HUES64 (cell line): ENCODE measurements around the gene AK8.

Experiments
- H3K27ac ChIP-seq: 2 replicates; pipeline ENCODE4 v1.7.0; 2013; ENCODE audit warnings: low read depth, low read length, inconsistent platforms
- H3K27me3 ChIP-seq: 2 replicates; pipeline ENCODE4 v1.6.1; 2013; ENCODE audit warnings: mild to moderate bottlenecking, low read length; ENCODE audit not compliant: insufficient read depth
- H3K36me3 ChIP-seq: 2 replicates; pipeline ENCODE4 v1.6.1; 2013; ENCODE audit warnings: mild to moderate bottlenecking, low read length; ENCODE audit not compliant: insufficient read depth
- H3K4me1 ChIP-seq: 2 replicates; pipeline ENCODE4 v1.6.1; 2013; ENCODE audit warnings: mild to moderate bottlenecking, low read length, moderate library complexity; ENCODE audit not compliant: insufficient read depth
- H3K4me3 ChIP-seq: 2 replicates; pipeline ENCODE4 v1.5.1; 2013; ENCODE audit warnings: mild to moderate bottlenecking, low read length, moderate library complexity
- H3K9ac ChIP-seq: 2 replicates; pipeline ENCODE4 v1.6.1; 2013; ENCODE audit warnings: mild to moderate bottlenecking, low read depth, low read length
- H3K9me3 ChIP-seq: 2 replicates; pipeline ENCODE4 v1.6.1; 2013; ENCODE audit warnings: low read depth, low read length; ENCODE audit not compliant: insufficient read depth
- WGBS: fragments of 150-250, 120-280 bp; methylation state at CpG from one replicate; pipeline ENCODE4 v1.1.7; 2013; ENCODE audit warnings: missing lambda C conversion rate; 5-methylcytosine and 5-hydroxymethylcytosine counted together

Gene AK8

GRCh38 chr9:132823370-132824145 is 54.5 kb downstream of the AK8 start:
- no peak overlapping the region for H3K9ac ChIP-seq
- H3K27ac ChIP-seq: no peak overlapping the region
- no peaks in the 10 kb centered on the region for H3K9me3 ChIP-seq
- no peaks in the 10 kb centered on the region for H3K4me1 ChIP-seq
- H3K36me3 ChIP-seq: no peaks in the 10 kb centered on the region
- no peaks in the 10 kb centered on the region for H3K27me3 ChIP-seq
- 89% methylated on average over 18 of the region's 18 CpGs for WGBS
- no peak overlapping the region for H3K4me3 ChIP-seq

- Histone ChIP-seq H3K9me3 (no peaks in the 10 kb centered on the region), H3K27me3 (no peaks in the 10 kb centered on the region), H3K9ac (no peak overlapping the region), H3K27ac (no peak overlapping the region), H3K4me3 (no peak overlapping the region), H3K4me1 (no peaks in the 10 kb centered on the region), H3K36me3 (no peaks in the 10 kb centered on the region)
- WGBS: 95% methylated on average over 11 of the region's 11 CpGs
These were observed 57.7 kb downstream of the AK8 start for GRCh38 chr9:132820169-132820944.

- 71% methylated on average over 4 of the region's 4 CpGs for WGBS
- Histone ChIP-seq H3K27me3 (no peaks in the 10 kb centered on the region), H3K9ac (no peak overlapping the region), H3K27ac (no peak overlapping the region), H3K4me3 (no peak overlapping the region), H3K4me1 (no peaks in the 10 kb centered on the region), H3K9me3 (no peaks in the 10 kb centered on the region), H3K36me3 (no peaks in the 10 kb centered on the region)
These were observed 59.5 kb downstream of the AK8 start for GRCh38 chr9:132818588-132818987.

GRCh38 chr9:132814937-132815336 is 63.1 kb downstream of the AK8 start:
- H3K27ac ChIP-seq: no peak overlapping the region
- WGBS: 92% methylated on average over 14 of the region's 14 CpGs
- no peaks in the 10 kb centered on the region for H3K9me3 ChIP-seq
- no peak overlapping the region for H3K9ac ChIP-seq
- H3K4me3 ChIP-seq: no peak overlapping the region
- H3K36me3 ChIP-seq: no peaks in the 10 kb centered on the region
- no peaks in the 10 kb centered on the region for H3K4me1 ChIP-seq
- H3K27me3 ChIP-seq: no peaks in the 10 kb centered on the region

GRCh38 chr9:132813115-132813771 is 64.8 kb downstream of the AK8 start:
- Histone ChIP-seq H3K4me1 (no peaks in the 10 kb centered on the region), H3K27me3 (no peaks in the 10 kb centered on the region), H3K4me3 (no peak overlapping the region), H3K9me3 (no peaks in the 10 kb centered on the region), H3K36me3 (no peaks in the 10 kb centered on the region), H3K9ac (no peak overlapping the region), H3K27ac (no peak overlapping the region)
- WGBS: 89% methylated on average over 11 of the region's 13 CpGs

- Histone ChIP-seq H3K9me3 (no peaks in the 10 kb centered on the region), H3K27ac (no peak overlapping the region), H3K4me3 (no peak overlapping the region), H3K36me3 (no peaks in the 10 kb centered on the region), H3K27me3 (no peaks in the 10 kb centered on the region), H3K4me1 (peaks cover 6% of the 10 kb centered on the region), H3K9ac (no peak overlapping the region)
- WGBS: 96% methylated on average over 6 of the region's 6 CpGs
These were observed 66.1 kb downstream of the AK8 start for GRCh38 chr9:132811985-132812384.

- no peak overlapping the region for H3K9ac ChIP-seq
- H3K27me3 ChIP-seq: no peaks in the 10 kb centered on the region
- no peaks in the 10 kb centered on the region for H3K36me3 ChIP-seq
- H3K27ac ChIP-seq: no peak overlapping the region
- no peaks in the 10 kb centered on the region for H3K9me3 ChIP-seq
- H3K4me1 ChIP-seq: peaks cover 18% of the 10 kb centered on the region
- 99% methylated on average over 9 of the region's 11 CpGs for WGBS
- no peak overlapping the region for H3K4me3 ChIP-seq
These were observed 67.8 kb downstream of the AK8 start for GRCh38 chr9:132810314-132810713.

GRCh38 chr9:132809677-132810271 is 68.3 kb downstream of the AK8 start:
- H3K4me3 ChIP-seq: no peak overlapping the region
- no peak overlapping the region for H3K9ac ChIP-seq
- H3K27me3 ChIP-seq: no peaks in the 10 kb centered on the region
- WGBS: 88% methylated on average over 10 of the region's 11 CpGs
- H3K4me1 ChIP-seq: peaks cover 18% of the 10 kb centered on the region
- no peaks in the 10 kb centered on the region for H3K36me3 ChIP-seq
- H3K27ac ChIP-seq: no peak overlapping the region
- no peaks in the 10 kb centered on the region for H3K9me3 ChIP-seq

GRCh38 chr9:132808645-132809044 is 69.4 kb downstream of the AK8 start:
- Histone ChIP-seq H3K4me3 (no peak overlapping the region), H3K27ac (no peak overlapping the region), H3K4me1 (peaks cover 18% of the 10 kb centered on the region), H3K36me3 (no peaks in the 10 kb centered on the region), H3K27me3 (no peaks in the 10 kb centered on the region), H3K9me3 (no peaks in the 10 kb centered on the region), H3K9ac (no peak overlapping the region)
- 87% methylated on average over 6 of the region's 6 CpGs for WGBS

GRCh38 chr9:132806723-132807421 is 71.2 kb downstream of the AK8 start:
- no peaks in the 10 kb centered on the region for H3K36me3 ChIP-seq
- no peak overlapping the region for H3K4me3 ChIP-seq
- no peak overlapping the region for H3K9ac ChIP-seq
- H3K9me3 ChIP-seq: no peaks in the 10 kb centered on the region
- no peaks in the 10 kb centered on the region for H3K27me3 ChIP-seq
- H3K4me1 ChIP-seq: peaks cover 18% of the 10 kb centered on the region
- H3K27ac ChIP-seq: no peak overlapping the region; the same call in 1 of the 2 replicates
- 68% methylated on average over 11 of the region's 13 CpGs for WGBS
